HFFc6 (cell line): ENCODE data around the gene IMP4. TPM values are rescaled to one million over a fixed set of nuclear protein-coding genes. Genes with fewer than 3 reads are reported as not detected.

Experiments
- DNase-seq: peaks from one replicate; pipeline ENCODE4 v3.0.0-alpha.2; 2018
- H3K27ac Mint-ChIP-seq: 2 replicates; pipeline ENCODE4 v1.8.0; 2020; ENCODE audit warnings: mild to moderate bottlenecking, mixed read lengths
- H3K27me3 Mint-ChIP-seq: 2 replicates; pipeline ENCODE4 v1.8.0; 2021; ENCODE audit warnings: mild to moderate bottlenecking, moderate library complexity, mixed read lengths; ENCODE audit not compliant: insufficient read depth
- H3K36me3 Mint-ChIP-seq: 2 replicates; pipeline ENCODE4 v1.8.0; 2021; ENCODE audit warnings: low read depth, mixed read lengths
- H3K4me1 Mint-ChIP-seq: 2 replicates; pipeline ENCODE4 v1.8.0; 2020; ENCODE audit warnings: low read depth, mixed read lengths
- H3K4me3 Mint-ChIP-seq: 2 replicates; pipeline ENCODE4 v1.8.0; 2020; ENCODE audit warnings: mild to moderate bottlenecking, moderate library complexity, mixed read lengths
- H3K9me3 Mint-ChIP-seq: 2 replicates; pipeline ENCODE4 v1.8.0; 2020; ENCODE audit warnings: mild to moderate bottlenecking, mixed read lengths
- total RNA-seq, 6 experiments: library from RNA; stranded (reverse); fragmentation: NEBNext Ultra II Directional; extraction: Animal tissue kit (Norgen Biotek cat#: 25700); gene quantifications; 2 replicates in 1 of 6; 3 replicates in 5 of 6; pipeline ENCODE4 v1.2.3, GENCODE V29; 2021
- TF ChIP-seq, protein P1 (sequence below): fragments of 200-600 bp; sonication (generic); IDR thresholded peaks from 2 replicates; pipeline ENCODE4 v1.5.0; 2021; ENCODE audit warnings: antibody characterized with exemption, mild to moderate bottlenecking

The IMP4 gene
- total RNA-seq, 6 experiments from 2014 or later: 79.9 to 103 (median 90.4) TPM

GRCh38 chr2:130349174-130349573 lies 6.5 kb downstream of the IMP4 start:
- no peak for DNase-seq
- Mint-ChIP-seq H3K4me1 (peaks cover 10% of the 10 kb centered on the region), H3K27ac (no peak overlapping the region), H3K4me3 (no peak overlapping the region), H3K36me3 (peaks cover 38% of the 10 kb centered on the region; the same call in 1 of the 2 replicates), H3K9me3 (no peaks in the 10 kb centered on the region), H3K27me3 (no peaks in the 10 kb centered on the region; the same call in none of the 2 replicates)
- TF ChIP-seq, protein P1, sequence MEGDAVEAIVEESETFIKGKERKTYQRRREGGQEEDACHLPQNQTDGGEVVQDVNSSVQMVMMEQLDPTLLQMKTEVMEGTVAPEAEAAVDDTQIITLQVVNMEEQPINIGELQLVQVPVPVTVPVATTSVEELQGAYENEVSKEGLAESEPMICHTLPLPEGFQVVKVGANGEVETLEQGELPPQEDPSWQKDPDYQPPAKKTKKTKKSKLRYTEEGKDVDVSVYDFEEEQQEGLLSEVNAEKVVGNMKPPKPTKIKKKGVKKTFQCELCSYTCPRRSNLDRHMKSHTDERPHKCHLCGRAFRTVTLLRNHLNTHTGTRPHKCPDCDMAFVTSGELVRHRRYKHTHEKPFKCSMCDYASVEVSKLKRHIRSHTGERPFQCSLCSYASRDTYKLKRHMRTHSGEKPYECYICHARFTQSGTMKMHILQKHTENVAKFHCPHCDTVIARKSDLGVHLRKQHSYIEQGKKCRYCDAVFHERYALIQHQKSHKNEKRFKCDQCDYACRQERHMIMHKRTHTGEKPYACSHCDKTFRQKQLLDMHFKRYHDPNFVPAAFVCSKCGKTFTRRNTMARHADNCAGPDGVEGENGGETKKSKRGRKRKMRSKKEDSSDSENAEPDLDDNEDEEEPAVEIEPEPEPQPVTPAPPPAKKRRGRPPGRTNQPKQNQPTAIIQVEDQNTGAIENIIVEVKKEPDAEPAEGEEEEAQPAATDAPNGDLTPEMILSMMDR: no peak

DNA sequence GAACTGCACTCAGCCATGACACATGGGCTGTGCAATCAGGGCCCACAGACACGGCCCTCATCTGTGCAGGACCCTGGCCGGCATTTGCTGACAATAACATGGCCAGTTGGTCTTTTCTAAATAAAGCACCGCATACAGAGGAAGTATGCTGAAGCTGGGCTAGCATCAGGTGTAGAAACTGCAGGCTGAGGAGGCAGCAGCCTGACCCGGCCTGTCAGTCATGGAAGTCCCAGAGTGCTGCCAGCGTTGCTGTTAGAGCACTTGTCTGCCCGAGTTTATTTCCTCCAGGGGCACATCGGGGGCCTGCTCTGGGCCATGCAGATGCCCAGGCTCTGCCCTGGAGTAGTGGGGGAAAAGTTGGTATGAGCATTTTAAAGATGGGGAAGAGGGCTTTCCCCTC lies 9.0 kb downstream of the IMP4 start:
- H3K4me1 Mint-ChIP-seq: peaks cover 21% of the 10 kb centered on the region
- H3K27me3 Mint-ChIP-seq: no peaks in the 10 kb centered on the region; the same call in none of the 2 replicates
- H3K27ac Mint-ChIP-seq: no peak overlapping the region
- H3K9me3 Mint-ChIP-seq: no peaks in the 10 kb centered on the region
- TF ChIP-seq, protein P1: no peak
- no peak for DNase-seq
- no peak overlapping the region for H3K4me3 Mint-ChIP-seq
- peaks cover 20% of the 10 kb centered on the region; the same call in 1 of the 2 replicates for H3K36me3 Mint-ChIP-seq

DNA sequence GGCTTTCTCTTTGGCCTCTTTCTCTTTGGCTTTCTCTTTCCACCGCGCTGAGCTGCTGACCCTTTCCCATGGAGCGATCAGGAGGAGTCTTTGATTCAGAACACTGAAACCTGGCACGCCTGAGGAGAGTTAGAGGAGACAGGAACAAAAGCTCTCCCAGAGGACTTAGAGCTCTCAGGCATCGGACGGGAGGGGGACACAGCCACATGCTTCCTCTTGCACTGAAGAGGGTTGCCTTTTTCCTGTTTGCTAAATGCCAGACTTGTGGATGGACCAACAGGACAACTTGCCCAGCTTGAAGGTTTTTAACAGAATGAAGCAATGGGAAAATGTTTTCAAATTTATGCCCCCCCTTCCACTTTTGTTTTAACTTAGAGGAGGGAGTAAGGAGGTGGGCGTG lies 9.5 kb downstream of the IMP4 start:
- DNase-seq: no peak
- H3K27ac Mint-ChIP-seq: no peak overlapping the region
- H3K4me3 Mint-ChIP-seq: no peak overlapping the region
- H3K27me3 Mint-ChIP-seq: no peaks in the 10 kb centered on the region; the same call in none of the 2 replicates
- peaks cover 21% of the 10 kb centered on the region for H3K4me1 Mint-ChIP-seq
- TF ChIP-seq, protein P1: no peak
- H3K36me3 Mint-ChIP-seq: peaks cover 15% of the 10 kb centered on the region; the same call in 1 of the 2 replicates
- no peaks in the 10 kb centered on the region for H3K9me3 Mint-ChIP-seq

GRCh38 chr2:130353291-130354138 lies 10.8 kb downstream of the IMP4 start:
- peaks cover 21% of the 10 kb centered on the region for H3K4me1 Mint-ChIP-seq
- no peak overlapping the region for H3K4me3 Mint-ChIP-seq
- TF ChIP-seq, protein P1: no peak
- H3K27me3 Mint-ChIP-seq: no peaks in the 10 kb centered on the region; the same call in none of the 2 replicates
- no peak overlapping the region for H3K27ac Mint-ChIP-seq
- no peak for DNase-seq
- H3K9me3 Mint-ChIP-seq: no peaks in the 10 kb centered on the region
- peaks cover 2% of the 10 kb centered on the region; the same call in 1 of the 2 replicates for H3K36me3 Mint-ChIP-seq

DNA sequence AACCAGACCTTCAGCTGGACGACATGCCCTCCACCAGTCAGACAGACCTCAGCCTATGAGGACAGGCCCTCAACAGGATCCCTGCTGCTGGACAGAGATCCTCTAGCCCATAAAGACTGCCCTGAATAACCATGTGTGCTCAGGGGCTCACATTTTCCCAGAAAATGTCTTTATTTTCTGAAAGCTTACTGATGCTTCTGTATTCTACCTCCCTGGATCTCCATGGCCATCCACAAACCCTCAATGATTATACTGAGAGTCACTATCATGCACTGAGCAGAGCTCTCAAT lies 11.4 kb downstream of the IMP4 start:
- no peak overlapping the region for H3K27ac Mint-ChIP-seq
- peaks cover 21% of the 10 kb centered on the region for H3K4me1 Mint-ChIP-seq
- TF ChIP-seq, protein P1: no peak
- DNase-seq: peak; percentile 20
- H3K4me3 Mint-ChIP-seq: peak overlapping the region; percentile 88; the same call in 1 of the 2 replicates
- no peaks in the 10 kb centered on the region; the same call in none of the 2 replicates for H3K27me3 Mint-ChIP-seq
- H3K36me3 Mint-ChIP-seq: no peaks in the 10 kb centered on the region
- no peaks in the 10 kb centered on the region for H3K9me3 Mint-ChIP-seq
